ENCODE data around the gene PHF11. TPM values are rescaled to one million over a fixed set of nuclear protein-coding genes. Genes with fewer than 3 reads are reported as not detected.

PHF11 gene
- total and polyA plus RNA-seq, 2 of the 13 experiments (the other 11 are each of a cell fraction or from before 2014, with no cell fraction given): 15.8 to 22.0 TPM

GRCh38 chr13:49495783-49496762 lies at the start of gene PHF11 (continued):
- no peak for TF ChIP-seq ZNF17 (CRISPR knock-in tag; IDR thresholded peaks at IDR 0.05)
- TF ChIP-seq MTA3 (CRISPR knock-in tag; IDR thresholded peaks at IDR 0.05): no peak
- peak; percentile 77 for TF ChIP-seq RBFOX2 (IDR thresholded peaks at IDR 0.05; ENCODE audit: low read depth, low read length)
- TF ChIP-seq RNF219 (CRISPR knock-in tag; IDR thresholded peaks at IDR 0.05): no peak
- no peak for TF ChIP-seq CBX1 (IDR thresholded peaks at IDR 0.05; ENCODE audit: low read depth)
- no peak for TF ChIP-seq ZNF547 (CRISPR knock-in tag; IDR thresholded peaks at IDR 0.05)
- no peak for TF ChIP-seq ZNF629 (CRISPR knock-in tag; conservative IDR thresholded peaks at IDR 0.05)
- TF ChIP-seq ZNF546 (CRISPR knock-in tag; conservative IDR thresholded peaks at IDR 0.05): no peak; the same call in 1 of the 2 replicates
- no peak for TF ChIP-seq ZBTB14 (CRISPR knock-in tag; IDR thresholded peaks at IDR 0.05)
- no peak for TF ChIP-seq ZBTB42 (CRISPR knock-in tag; IDR thresholded peaks at IDR 0.05)
- no peak for TF ChIP-seq ZNF619 (CRISPR knock-in tag; IDR thresholded peaks at IDR 0.05)
- no peak for TF ChIP-seq HNRNPK (IDR thresholded peaks at IDR 0.05; ENCODE audit: low read depth, low read length, poor library complexity, severe bottlenecking)
- TF ChIP-seq PBX3 (CRISPR knock-in tag; IDR thresholded peaks at IDR 0.05; ENCODE audit: borderline replicate concordance): no peak
- TF ChIP-seq ZNF101 (CRISPR knock-in tag; IDR thresholded peaks at IDR 0.05; ENCODE audit: borderline replicate concordance, low read depth): no peak
- peak; percentile 47; the same call in 1 of the 2 replicates for TF ChIP-seq ZNF772 (CRISPR knock-in tag; IDR thresholded peaks at IDR 0.05)
- TF ChIP-seq SMYD3 (CRISPR knock-in tag; IDR thresholded peaks at IDR 0.05): no peak
- TF ChIP-seq FOXK2 (IDR thresholded peaks at IDR 0.05): no peak
- TF ChIP-seq NCOR1 (IDR thresholded peaks at IDR 0.05; ENCODE audit: borderline replicate concordance, low read length): no peak
- no peak for TF ChIP-seq CEBPZ (IDR thresholded peaks at IDR 0.05; ENCODE audit: low read length)
- TF ChIP-seq ZNF652 (CRISPR knock-in tag; IDR thresholded peaks at IDR 0.05; ENCODE audit: borderline replicate concordance, low read depth): no peak
- TF ChIP-seq ZSCAN29 (CRISPR knock-in tag; conservative IDR thresholded peaks at IDR 0.05): no peak

Data from HepG2 (cell line).